GM06990 (cell line): Measurements from ENCODE around the gene TRAF3IP3.

Experiments used
- DNase-seq: peaks from one replicate; pipeline ENCODE4 v3.0.0-alpha.2; 2011; ENCODE audit not compliant: insufficient read length; ENCODE audit errors: extremely low read depth
- H3K27me3 ChIP-seq: replicated peaks from 2 replicates; pipeline ENCODE4 v1.6.0; 2011; ENCODE audit warnings: low read length; ENCODE audit not compliant: control insufficient read depth, insufficient read depth
- H3K36me3 ChIP-seq: 2 replicates; pipeline ENCODE4 v1.5.1; 2011; ENCODE audit warnings: low read length; ENCODE audit not compliant: control insufficient read depth, insufficient read depth
- H3K4me3 ChIP-seq: replicated peaks from 2 replicates; pipeline ENCODE4 v1.5.1; 2011; ENCODE audit warnings: low read depth, mild to moderate bottlenecking, control low read depth, low read length
- CTCF ChIP-seq: IDR thresholded peaks from 2 replicates; pipeline ENCODE4 v1.5.1; 2011; ENCODE audit warnings: low read length, control low read depth, mild to moderate bottlenecking, inconsistent platforms; ENCODE audit not compliant: insufficient read depth, poor library complexity, severe bottlenecking

The TRAF3IP3 gene

GRCh38 chr1:209729436-209729835 lies 26.4 kb upstream of the TRAF3IP3 start:
- Histone ChIP-seq H3K4me3 (no peak overlapping the region), H3K27me3 (no peaks in the 10 kb centered on the region), H3K36me3 (no peaks in the 10 kb centered on the region)
- no peak for DNase-seq
- no peak for TF ChIP-seq CTCF

GRCh38 chr1:209732725-209733124 lies 23.1 kb upstream of the TRAF3IP3 start:
- TF ChIP-seq CTCF: no peak
- no peaks in the 10 kb centered on the region for H3K36me3 ChIP-seq
- DNase-seq: no peak
- no peak overlapping the region for H3K4me3 ChIP-seq
- H3K27me3 ChIP-seq: no peaks in the 10 kb centered on the region; the same call in 1 of the 2 replicates

- DNase-seq: no peak
- H3K27me3 ChIP-seq: no peaks in the 10 kb centered on the region; the same call in none of the 2 replicates
- TF ChIP-seq CTCF: no peak
Observed at GRCh38 chr1:209733409-209734192, 22.3 kb upstream of the TRAF3IP3 start.

GRCh38 chr1:209736490-209737117 lies 19.2 kb upstream of the TRAF3IP3 start:
- Histone ChIP-seq H3K36me3 (no peaks in the 10 kb centered on the region), H3K4me3 (no peak overlapping the region), H3K27me3 (no peaks in the 10 kb centered on the region; the same call in none of the 2 replicates)
- TF ChIP-seq CTCF: no peak
- no peak for DNase-seq

More at GRCh38 chr1:209733409-209734192, 22.3 kb upstream of the TRAF3IP3 start:
- H3K36me3 ChIP-seq: no peaks in the 10 kb centered on the region
- H3K4me3 ChIP-seq: no peak overlapping the region

GRCh38 chr1:209737118-209737505 lies 18.7 kb upstream of the TRAF3IP3 start:
- Histone ChIP-seq H3K36me3 (no peaks in the 10 kb centered on the region), H3K4me3 (no peak overlapping the region), H3K27me3 (no peaks in the 10 kb centered on the region; the same call in none of the 2 replicates)
- TF ChIP-seq CTCF: no peak
- no peak for DNase-seq
